DMS153 treated with DMSO at 0.1 percent for 48 hours (cell line): Measurements from ENCODE around the gene MEG3.

Experiments used
- DNase-seq: peaks from one replicate; lab custom pipeline; 2025; ENCODE audit not compliant: unreplicated experiment; lab: John Stamatoyannopoulos, UW

The MEG3 gene

DNA sequence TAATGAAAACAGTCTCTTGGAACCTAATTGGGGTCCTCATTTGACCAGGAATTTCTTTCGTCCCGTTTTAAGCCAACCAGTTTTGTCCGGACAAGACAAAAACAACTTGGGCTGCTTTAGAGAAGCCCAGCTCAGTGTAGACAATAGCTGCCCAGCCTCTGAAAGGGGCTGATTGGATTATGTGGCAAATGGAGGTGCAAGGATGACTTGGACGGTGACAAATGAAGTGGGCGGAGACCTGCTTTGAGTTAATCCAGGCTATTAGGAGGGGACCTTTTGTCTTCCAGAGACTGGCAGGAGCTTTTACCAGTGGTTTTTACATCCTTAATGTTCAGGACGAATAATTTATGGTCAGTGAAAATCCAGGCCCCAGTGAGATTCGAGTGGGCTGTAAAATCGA, 4.8 kb downstream of the MEG3 start:
- DNase-seq, result peak; percentile 13

- no peak for DNase-seq
These were observed 6.5 kb downstream of the MEG3 start for GRCh38 chr14:100832311-100832960.

DNA sequence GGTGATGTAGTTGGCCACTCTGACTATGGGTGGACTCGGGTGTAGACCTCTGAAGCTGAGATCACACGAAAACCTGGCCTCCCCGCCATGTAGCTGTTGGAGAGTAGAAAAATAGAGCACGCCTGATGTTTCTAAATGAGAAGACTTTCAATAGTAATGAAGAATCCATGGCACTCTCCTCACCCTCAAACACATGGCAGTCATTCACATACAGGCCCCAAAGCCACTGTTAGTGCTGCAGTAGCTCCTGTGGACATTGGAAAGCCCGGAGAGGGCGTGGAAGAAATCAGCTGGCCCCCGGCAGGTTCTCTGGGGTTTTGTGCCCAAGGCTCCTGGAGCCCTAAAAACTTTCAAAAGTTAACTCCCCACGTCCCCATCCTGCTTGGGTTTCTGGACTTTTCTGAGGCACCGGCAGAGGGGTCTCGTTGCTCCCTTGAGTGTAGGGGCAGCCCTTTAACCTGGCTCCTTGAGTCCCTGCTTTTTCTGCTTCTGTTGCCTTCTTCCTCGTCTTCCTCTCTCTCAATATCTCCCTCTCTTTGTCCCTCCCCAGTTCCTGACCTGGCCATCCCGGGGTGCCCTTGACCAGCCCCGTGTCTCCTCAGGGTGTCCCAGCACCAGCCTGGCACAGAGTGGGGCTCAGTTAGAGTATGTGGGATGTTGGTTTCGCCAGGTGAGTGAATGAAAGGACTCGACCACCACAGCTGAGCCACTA, 8.3 kb downstream of the MEG3 start:
- DNase-seq, result no peak

DNA sequence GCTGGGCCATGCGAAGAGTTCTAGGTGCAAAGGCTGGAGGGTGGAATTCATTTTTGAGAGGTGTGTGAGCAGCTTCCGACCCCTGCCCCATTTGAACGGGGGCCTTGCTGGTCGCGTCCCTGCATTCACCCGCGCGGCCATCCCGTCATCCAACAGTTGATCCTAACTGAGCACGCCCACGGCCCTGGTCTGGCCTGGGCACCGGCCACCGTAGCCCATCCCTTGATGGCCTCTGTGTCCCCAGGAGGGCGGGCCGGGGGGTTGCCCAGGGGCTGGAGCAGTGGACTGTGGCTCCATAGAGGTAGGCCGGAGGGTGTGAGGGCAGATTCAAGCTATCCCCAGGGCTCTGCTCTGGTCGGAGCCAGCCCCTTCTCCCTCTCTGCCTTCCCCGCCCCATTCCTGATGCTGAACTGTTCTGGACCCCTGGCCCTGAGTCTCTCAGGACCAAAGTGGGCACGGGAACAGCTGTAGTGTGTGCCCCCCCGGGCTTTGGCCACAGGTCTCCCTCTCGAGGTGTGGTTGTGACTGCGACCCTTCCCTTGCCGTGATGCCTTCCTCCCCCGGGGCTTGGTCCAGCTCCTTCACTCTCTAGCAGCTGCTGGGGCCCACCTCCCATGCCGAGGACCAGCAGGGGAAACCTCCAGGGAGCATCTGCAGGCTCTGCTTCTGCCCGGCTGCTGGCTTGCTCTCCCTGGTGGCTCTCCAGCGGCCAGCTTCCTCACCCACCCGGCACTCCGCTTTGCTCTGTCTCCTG, 9.1 kb downstream of the MEG3 start:
- no peak for DNase-seq

GRCh38 chr14:100835548-100836310, 9.8 kb downstream of the MEG3 start:
- DNase-seq, result no peak

- no peak for DNase-seq
These were observed 10.4 kb downstream of the MEG3 start for GRCh38 chr14:100836311-100836805.

DNA sequence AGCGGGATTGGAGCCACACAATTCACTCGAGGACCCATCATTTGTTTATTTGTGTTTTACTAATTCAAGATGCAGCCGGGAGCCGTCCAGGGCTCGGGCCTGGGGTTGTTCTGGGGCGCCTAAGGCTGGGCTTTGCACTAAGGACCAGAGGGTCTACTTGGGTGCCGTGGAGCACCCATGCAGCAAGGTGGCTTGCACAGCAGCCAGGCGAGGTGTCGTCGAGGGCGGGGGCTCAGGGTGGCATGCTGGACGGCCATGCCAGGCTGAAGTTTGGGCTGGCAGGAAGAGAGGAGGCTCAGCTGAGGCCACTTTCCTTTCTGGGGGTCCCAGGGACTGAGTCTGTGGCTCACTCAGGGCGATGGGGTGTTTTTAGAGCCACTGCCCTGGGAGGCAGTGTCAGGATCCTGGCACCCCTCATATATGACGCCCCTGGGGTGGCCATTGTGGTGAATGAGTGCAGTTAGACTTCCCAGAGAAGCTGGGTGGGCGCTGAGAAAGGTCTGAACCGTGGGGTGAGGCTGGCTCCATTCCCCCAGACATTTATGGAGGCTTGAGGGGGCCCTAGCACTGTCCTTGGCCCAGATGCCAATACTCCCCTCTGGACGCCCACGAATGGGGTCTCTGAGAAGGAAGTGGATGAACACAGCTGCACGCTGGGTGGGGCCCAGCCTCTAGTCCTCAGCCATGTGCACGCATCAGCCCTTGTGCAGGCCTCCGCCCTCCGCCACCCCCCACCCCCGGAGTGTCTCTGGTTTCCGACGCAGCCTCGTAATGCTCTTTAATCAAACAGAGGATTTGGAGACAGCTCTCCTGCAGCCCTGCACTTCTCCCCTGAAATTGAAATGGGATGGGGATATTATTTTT, 11.3 kb downstream of the MEG3 start:
- no peak for DNase-seq

- DNase-seq, result no peak
These were observed 12.0 kb downstream of the MEG3 start for GRCh38 chr14:100837805-100838350.

GRCh38 chr14:100838493-100839314, 12.8 kb downstream of the MEG3 start:
- no peak for DNase-seq

DNA sequence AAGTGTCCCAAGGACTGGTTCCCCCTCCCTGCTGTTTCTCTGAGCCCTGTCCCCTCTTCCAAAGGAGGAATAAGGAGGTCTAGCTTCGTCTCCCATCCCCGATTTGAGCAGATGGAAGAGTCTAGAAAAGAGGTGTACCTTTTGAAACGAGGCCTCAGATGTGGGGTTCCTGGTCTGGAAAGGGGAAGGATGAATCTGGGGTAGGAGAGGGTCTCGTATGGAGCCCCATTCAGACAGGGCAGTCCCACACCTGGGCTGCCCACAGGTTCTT, 13.3 kb downstream of the MEG3 start:
- no peak for DNase-seq

DNA sequence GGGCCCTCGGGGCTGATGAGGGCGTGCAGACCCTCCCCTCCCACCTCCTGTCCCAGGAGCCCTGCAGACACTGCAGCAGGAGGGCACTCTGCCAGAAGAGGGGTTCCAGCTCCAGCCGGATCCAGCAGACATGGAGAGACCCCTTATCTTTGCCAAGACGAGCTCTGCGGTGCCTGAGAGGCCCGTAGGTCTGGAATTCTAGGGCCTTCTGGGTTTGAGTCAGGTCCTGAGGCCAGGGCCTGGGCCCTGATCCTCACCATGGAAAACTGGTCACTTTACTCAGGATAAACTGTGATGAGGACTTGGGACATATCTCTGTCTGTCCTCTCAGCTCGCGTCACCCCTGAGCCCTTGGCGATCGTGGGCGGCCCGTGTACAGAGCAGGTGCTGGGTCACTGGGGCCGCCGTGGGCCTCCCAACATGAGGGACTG, 13.8 kb downstream of the MEG3 start:
- DNase-seq, result no peak

GRCh38 chr14:100840286-100841065, 14.6 kb downstream of the MEG3 start:
- no peak for DNase-seq

GRCh38 chr14:100841066-100841760, 15.3 kb downstream of the MEG3 start:
- no peak for DNase-seq

GRCh38 chr14:100841761-100842403, 16.0 kb downstream of the MEG3 start:
- peak; percentile 63 for DNase-seq

DNA sequence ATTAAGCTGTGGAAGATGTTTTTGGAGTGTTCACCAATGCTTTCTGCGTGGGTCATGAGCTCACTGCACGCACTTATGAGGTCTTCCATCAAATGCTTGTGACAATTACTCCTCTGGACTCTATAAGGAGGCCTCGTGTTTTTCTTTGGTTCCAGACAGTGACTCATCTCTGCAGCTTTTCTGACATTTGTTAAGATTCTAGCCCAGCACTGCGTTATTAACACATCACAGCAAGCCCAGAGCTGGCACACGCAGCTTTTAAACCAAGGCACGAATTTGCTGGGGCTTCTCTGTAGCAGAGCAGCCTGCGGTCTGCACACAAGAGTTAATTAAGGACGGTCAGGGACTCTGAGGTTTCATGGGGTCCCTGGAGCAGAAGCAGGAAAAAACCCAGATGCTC, 16.9 kb downstream of the MEG3 start:
- DNase-seq, result no peak

- no peak for DNase-seq
These were observed 18.1 kb downstream of the MEG3 start for GRCh38 chr14:100844082-100844408.

DNA sequence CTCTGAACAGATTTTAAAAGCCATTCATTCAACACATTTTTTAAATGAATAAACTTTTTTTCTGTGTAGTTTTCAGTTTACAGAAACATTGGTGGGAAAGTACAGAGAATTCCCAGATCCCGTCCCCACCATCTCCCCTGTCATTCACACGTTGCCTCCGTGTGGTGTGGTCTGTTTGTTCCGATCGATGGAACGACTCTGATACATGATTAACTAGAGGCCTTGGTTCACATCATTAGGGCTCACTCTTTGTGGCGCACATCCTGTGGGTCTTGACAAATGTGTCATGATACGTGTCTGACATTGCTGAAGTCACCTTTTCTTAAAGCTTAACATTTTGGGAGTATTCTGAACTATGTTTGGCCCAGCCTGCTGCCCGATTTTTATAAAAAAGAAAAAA, 18.5 kb downstream of the MEG3 start:
- DNase-seq, result no peak

GRCh38 chr14:100844846-100845245, 18.9 kb downstream of the MEG3 start:
- no peak for DNase-seq
